A673 (cell line): ENCODE measurements around the gene SLC7A1.

ENCODE experiments used
- CTCF ChIP-seq: fragments of 300-800, 200-600 bp; sonication (generic); conservative IDR thresholded peaks from 2 replicates; pipeline ENCODE4 v1.5.1; 2017; ENCODE audit warnings: low read depth, mild to moderate bottlenecking, antibody characterized with exemption, low read length, moderate library complexity, mixed read lengths
- EZH2 ChIP-seq: fragments of 200-600 bp; sonication (generic); IDR thresholded peaks from 2 replicates; pipeline ENCODE4 v1.6.1; 2017; ENCODE audit warnings: borderline replicate concordance, low read depth, mild to moderate bottlenecking, mixed read lengths, antibody characterized with exemption, low read length; ENCODE audit not compliant: poor library complexity, severe bottlenecking

- TF ChIP-seq EZH2 (no peak), CTCF (no peak)
Observed at GRCh38 chr13:29505511-29505910, 90.0 kb downstream of the SLC7A1 start.
